Fibroblast of skin of left quadriceps (primary cell): ENCODE data around the gene EMID1.

Experiments used
- DNase-seq, 2 experiments: peaks; one replicate each; pipeline ENCODE4 v3.0.0-alpha.2; 2013; ENCODE audit warnings: low read depth in 2 of 2

The EMID1 gene

DNA sequence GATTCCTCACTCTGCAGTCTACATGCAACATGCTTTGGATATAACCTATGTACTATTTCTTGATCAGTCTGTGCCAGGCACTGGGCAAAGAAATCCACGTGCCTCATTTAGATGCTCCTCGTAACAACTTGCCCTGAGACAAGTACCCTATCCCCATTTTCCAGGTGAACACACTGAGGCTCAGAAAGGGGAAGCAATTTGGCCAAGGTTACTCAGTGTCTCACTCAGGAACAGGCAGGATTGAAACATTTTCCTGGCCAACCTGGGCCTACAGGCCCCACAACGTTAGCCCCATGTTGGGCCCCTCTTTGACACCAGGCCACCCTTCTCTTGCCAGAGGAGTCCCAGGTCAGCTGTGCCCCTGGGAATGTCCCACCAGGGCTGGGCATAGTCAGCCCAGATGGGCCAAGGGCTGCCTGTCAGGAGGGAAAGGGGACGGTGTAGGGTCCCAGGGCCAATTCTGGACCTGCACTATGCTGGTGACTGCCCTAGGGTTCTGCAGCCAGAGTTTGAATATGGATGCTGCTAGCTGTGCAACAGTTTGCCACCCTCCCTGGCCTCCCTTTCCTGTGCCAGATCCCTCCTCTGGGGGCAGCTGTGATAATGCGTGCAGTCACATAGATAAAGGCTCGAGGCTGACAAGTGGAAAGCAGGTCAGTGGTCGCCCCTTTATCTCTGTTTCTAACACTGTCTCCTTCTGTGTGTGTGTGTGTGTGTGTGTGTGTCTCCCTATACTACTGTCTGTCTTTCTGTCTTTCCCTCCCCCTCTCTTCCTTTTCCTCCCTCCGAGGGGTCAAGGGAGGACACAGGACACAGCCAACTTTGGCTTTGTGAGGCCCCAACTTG is 10.4 kb upstream of the EMID1 start:
- no peak for DNase-seq

DNA sequence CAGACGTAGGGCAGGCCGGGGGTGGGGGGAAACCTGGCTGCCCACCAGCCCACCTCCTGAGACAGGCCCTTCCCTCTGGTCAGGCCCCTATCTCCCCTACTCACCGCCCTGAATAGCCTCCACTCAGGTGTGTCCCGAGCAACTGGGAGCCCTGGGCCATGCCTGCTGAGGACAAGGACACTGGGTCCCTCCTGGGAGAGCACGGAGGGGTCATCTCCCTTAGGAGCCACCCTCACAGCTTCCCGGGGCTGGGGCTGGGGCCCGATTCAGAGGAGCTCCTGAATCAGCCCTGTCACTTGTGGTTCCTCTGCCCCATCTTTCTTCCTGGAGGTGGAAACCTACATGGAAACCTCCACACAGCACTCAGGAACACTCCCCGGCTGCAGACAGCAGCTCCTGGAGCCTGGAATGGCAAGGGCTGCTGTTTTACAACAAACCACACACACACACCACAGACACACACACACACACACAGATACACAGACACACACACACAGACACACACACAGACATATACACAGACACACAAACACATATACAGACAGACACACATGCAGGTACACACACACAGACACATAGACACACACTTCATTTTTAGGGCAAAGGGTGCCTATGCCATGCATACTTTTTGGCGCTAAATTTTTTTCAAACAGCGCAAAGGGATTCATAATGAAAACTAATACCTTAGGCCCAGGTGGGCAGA is 9.6 kb upstream of the EMID1 start:
- DNase-seq: no peak

DNA sequence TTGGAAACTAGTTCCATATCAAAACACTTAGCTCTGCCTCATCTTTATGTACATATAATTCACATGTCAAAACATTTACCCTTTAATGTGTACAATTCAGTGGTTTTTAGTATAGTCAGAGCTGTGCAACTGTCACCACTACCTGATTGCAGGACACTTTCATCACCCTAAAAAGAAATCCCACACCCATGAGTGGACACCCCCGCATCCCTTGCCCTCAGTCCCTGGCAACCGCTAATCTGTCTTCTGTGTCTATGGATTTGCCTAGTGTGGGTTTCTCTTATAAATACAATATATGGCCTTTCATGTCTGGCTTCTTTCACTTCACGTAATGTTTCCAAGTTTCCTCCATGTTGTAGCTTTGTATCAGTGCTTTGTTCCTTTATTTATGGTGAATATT is 8.6 kb upstream of the EMID1 start:
- DNase-seq: no peak

DNA sequence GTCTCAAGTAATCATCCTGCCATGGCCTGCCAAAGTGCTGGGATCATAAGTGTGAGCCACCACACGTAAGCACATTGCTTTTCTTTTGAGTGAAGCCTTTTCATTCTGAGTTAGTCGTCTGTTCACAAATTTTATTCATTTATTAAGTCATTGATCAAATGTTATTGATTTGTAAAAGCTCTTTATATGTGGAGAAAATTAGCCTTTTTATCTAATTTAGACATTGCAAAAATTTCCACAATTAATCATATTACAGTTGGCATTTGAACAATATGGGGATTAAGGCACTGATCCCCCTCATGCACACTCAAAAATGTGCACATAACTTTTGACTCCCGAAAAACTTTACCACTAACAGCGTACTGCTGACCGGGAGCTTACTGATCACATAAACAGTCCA is 7.5 kb upstream of the EMID1 start:
- no peak for DNase-seq

DNA sequence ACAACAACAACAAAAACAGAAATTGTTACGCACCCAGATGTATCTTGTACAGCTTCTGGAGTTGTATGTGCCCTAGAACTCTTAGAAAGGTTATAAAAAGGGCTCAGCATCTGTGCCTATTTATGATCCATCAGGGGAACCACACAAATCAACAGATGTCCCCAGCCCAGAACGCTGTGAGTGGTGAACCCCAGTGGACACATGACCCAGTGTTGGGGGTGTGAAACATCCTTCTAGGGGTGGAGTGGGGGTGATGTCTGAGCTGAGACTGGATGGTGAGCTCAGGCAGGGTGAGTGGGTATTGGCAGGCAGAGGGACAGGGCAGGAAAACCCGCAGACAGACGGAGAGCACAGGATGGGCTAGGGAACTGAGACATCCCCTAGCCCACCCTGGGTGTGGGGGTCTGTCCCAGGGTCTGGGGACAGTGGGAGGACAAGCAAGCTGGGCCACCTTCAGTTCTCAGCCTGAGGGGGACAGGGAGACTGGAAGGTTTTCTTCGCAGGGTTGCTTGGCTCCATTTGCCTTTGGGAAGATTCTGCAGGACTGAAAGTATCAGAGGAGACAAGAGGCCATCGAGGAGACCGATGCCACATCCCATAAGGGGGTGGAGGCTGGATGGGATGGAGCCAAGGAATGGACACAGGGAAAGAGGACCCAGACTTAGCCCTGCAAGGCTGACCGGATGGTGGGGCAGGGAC is 5.8 kb upstream of the EMID1 start:
- DNase-seq: no peak

DNA sequence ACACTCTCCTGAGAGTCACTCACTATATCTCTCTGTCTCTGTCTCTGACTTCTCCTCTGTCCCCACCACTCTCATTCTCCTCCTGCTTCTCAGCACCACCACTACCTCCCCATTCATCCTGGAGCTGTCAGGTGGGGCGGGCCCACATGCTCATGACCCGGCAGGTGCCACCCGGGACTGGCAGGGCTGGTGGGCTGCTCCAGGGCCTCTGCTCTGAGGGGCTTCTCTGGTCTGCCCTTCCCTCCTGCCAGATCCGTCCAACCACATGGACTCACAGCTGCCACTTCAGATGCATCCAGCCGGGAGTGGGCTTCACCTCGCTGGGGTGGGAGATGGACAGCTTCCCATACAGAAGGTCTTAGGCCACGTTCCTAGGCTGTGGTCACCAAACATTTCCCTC is 4.8 kb upstream of the EMID1 start:
- DNase-seq: no peak

DNA sequence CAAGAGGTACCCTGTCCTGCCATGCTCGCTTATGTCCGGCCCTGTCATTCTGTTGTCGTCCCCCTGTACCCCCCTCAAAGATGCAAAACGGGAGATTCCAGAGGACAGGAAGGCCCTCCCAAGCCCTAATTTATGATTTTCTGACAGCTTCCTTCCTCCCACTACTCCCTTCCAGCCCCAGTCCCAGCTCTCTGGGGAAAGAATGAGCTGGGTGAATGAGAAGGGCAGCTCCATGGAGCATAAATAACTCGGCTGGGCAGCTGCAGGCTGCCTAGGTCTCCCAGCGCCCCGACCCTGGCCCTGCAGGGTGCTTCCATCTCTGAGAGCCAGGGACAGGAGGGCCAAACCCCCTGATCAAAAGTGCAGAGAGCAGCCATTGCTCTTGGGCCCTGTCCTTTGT is 3.9 kb upstream of the EMID1 start:
- no peak for DNase-seq

DNA sequence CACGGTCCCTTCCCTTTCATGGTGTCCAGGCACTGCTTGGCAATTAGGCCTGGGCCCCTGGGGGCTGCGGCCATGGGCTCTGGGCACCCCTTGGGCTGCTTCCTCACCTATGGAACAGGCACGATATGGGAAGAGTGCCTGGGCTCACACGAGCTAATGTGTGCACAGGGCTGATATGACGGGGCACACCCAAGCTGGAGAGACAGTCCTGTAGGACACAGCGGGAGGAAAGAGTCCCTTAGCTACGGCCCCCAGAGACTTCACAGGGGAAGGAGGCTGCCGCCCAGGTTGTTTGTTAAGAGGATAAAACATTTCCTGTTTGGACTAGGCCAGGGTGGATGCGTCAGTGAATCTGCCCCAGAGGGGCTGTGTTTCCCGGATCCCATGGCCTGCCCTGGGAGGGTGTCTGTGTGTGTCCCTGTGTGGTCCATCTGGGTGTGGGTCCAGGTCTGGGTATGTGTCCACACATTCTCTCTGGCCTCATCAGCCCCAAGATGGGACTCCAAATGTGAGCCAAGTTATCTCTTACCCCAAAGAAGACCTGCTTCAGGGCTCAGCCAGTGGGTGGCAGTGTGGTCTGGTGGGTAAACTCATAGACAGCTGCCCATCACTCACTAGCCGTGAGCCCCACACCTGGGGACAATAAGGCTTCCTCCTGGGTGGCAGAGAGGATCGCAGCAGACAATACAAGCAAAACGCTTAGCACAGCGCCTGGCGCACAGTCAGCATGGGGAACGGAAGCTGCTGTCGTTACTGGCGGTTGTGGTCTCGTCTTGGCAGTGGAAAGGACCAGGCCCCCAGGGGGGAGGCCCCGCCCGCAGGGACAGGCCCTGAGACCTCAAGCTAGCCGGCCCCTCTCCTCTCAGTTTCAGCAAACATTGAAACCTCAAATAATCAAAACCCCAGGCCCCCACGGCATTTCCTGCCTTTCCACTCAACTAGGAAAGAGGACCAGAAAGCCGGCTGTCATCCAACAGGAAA is 3.2 kb upstream of the EMID1 start:
- DNase-seq: no peak

DNA sequence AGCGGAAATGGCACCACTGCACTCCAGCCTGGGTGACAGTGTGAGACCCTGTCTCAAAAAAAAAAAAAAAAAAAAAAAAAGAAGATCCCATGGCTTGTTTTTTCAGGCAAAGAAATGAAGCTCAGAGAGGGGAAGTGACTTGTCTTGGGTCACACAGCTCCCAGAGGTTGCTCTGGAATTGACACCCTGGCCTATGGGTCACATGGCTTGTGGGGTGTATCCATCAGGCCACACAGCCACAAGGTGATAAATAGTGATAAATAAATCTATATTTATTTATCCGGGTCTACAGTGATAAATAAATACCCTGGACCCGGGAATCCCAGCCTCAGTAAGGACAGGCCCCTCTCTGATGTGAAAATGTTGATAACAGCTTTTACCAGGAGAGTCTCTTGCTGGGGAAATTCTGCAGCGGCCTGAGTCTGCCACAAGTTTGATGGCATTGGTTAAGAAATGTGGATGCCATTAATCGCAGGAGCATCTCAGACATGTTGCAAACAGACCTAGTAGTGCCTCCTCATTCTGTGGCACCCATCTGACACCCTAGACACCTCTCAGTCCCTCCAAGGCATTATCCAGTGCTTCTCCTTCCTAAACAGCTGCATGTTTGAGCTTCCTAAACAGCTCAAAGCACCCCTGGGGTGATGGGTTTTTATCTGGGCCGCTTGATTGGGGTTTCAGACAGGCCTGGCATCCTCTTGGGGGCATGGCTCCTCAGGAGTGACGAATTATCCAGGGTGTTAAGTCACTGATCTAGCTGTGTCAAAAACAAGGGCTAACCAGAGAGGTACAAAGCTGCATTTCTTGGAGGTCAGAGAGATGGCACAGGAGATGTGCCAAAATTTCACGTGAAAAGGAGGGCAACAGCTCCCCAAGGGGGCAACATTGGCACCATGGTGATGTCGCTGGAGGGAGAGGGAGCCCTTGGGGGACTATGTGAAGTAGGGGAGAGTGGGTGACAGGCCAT is 1.9 kb upstream of the EMID1 start:
- DNase-seq: no peak

DNA sequence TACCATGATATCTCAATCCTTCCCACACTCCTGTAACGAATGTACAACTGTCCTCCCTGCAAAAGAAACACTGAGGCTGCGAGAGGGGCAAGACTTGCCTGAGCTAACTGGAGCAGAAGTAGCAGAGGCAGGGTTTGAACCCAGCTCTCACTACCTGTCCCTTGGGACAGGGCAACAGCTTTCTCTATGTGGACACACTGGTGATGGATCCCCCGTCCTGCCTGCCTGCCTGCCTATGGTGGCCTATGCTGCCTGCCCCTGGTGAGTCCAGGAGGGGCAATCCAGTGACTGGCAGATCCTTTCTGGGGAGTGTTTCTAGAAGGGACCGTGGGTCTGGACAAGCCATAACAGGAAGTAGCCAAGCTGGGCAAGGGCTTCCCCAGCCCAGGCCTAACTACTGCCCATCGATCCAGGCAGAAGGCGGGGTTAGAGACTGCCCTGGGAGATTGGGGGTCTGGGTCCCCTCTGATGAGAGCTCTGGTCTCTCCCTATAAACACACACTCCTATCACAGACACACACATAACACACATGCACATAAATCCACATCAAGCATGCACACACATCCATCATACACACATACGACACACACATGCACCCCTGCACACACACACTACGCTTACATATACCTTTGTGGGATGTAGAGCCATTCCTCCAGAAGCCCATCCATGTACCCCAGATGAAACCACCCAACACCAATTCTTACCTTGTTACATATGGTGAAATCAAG is 1.1 kb upstream of the EMID1 start:
- DNase-seq: no peak

DNA sequence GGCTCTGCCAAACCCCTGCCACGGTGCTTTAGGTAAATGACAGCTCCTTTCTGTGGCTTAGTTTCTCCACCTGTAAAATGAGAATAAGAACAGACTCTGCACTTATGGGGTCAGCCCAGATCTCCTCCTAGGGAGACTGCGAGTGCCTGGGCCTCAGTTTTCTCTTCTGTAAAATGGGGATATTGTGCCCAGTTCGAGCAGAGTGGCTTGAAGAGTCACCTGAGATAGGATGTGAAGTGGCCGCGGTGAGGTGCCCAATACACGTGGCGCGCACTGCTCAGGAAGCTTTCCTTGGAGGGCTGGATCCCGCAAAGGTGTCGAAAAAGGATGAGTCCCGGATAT is 473 bp upstream of the EMID1 start:
- DNase-seq: no peak

DNA sequence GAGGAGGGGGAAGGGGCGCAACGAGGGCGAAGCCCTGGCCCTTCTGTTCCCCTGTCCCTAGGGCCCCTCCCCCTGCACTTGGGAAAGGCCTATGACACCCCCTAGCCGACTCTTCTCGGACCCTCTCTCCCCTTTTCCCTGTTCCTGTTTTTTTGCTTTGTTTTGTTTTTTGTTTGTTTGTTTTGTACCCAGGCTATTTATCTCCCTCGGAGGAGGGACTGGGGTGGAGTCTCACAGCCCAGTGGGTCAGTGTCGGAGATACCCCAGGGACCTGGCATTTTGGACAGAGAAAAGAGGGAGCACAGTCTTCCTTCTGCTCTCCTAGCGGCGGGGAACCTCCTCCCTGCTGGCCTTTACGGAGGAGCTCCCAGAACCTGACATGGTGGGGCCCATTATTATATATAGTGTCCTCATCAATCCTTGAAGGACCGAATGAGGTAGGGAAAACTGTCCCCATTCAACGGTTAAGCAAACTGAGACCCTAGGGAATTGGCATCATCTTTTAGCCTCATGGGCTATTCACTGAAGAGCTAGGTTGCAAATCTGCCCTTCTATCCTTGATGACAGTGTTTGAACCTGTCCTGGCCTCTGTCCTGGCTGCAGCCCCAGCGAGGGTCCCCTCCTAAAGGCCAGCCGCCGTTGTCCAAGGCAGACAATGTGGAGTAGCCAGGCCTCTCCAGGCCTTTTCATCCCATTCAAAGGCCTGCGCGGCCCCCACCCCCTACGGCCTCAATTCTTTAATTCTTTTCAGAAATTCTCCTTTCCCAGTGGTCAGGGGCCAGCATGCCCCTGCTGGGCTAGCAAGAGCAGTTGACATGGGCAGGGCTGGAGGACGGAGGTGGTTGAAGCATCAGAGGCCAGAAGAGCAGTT is 911 bp downstream of the EMID1 start:
- no peak for DNase-seq

DNA sequence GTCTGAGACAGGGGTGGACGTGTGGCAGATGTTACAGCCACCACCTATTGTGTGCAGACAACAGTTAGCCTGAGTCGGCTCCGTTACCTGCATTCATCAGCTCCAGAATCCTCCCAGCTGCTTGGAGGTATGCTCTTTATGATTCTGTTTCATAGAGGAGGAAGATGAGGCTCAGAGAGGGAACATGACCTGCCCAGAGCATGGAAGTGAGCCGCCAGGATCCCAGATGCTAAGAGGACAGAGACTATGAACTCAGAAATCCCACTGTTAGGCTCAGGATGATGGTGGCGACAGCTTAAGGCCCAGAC is 1.5 kb downstream of the EMID1 start:
- no peak for DNase-seq

DNA sequence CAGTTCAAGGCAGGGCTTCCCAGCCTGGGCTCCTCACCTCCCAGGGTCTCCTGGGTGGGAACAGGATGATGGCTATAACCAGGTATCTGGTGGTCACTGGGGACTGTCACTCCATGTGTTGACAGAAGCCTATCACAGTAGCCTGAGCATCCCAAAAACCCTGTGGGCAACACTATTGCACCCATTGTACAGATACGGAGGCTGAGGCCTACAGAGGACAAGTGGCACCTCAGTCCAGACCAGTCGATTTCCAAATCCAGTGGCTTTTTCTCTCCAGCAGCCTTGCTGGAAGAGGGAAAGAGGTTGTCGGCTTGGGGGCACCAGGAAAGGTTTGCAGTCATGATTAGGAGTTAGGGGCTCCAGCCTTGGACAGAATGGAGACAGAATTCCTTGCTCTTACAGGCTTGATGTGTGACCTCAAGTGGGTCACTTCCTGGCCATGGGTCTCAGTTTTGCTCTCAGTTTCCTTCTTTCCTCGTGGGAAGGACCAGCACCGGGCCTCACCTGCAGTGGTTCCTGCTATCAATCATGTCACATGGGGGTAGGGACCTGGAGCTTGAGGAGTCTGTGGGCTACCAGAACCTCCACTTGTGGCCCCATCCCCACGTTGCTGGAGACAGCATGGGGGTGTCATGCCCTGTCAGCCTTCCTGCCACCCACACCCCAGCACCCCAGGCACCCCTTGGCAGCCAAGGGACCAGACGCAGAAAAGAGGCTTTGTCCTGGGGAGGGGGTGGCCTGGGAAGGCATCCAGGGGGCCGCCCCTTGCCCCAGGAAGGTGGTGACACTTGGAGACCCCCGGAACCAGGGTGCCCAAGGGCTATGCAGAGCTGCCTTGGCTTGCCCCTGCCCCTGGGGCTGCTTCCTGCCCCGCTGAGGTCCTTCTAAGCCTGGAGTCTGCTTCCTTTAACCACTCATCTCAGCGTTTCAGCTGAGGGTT is 2.1 kb downstream of the EMID1 start:
- no peak for DNase-seq

DNA sequence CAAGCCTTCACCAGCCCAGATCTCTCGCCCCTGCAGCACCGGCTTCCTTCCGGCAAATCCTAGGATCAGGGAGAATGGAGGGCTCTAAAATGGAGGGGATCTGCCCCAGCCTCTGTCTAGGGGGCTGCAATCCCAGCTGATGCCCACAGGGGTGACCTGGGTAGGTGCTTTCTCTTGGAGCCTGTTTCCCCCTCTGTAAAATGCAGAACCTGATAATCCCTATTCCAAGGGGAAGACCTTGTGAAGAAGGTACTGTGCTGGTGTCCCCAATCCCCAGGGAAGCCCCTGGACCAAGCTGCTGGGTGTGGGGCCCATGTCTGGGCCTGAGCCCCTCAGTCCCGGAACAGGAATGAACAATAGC is 2.8 kb downstream of the EMID1 start:
- no peak for DNase-seq

DNA sequence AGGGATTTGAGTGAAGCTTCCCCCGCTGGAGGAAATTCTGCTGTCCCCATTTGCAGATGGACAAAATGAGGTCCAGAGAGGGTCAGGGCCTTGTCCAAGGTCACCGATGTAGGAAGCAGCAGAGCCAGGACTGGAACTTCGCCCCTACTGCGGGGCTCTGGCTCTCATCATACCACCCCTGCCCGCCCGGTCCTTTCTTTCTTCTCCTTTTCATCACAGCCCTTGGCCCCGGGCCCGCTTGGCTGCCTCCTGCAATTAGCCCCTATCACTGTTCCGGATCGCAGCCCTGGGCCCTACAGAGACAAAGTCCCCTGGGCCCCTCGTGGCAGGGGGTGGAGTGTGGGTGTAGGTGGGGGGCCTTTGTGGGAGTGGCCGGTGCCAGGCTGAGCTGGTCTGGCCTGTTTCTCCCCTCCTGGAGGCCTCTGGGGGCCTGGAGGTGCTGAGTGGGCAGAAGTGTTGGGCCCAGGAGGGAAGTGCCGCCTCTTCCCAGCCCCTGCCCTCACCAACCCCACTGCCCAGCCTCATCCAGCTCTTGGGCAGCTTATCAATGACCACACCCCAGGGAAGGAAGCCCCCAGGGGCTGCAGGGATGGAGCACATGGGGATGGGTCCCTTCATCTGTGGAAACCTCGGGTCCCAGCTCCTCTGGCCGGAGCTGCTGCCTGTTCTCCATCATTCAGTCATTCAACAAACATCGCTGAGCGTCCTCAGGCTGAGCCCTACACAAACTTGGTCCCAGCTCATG is 3.4 kb downstream of the EMID1 start:
- no peak for DNase-seq

DNA sequence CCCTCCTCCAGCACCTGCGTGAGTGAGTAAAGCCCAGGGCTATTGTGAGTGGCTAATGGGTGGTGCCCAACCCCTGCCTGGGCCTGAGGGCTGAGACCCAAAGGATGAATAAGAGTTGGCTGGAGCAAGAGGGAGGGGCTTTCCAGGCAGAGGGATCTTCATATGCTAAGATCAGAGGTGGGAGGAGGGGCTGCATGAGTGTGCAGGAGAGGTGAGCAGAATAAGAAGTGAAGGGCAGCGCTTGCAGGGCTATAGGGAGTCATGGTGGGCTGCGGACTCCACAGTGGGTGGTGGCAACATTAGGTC is 3.9 kb downstream of the EMID1 start:
- DNase-seq: no peak

DNA sequence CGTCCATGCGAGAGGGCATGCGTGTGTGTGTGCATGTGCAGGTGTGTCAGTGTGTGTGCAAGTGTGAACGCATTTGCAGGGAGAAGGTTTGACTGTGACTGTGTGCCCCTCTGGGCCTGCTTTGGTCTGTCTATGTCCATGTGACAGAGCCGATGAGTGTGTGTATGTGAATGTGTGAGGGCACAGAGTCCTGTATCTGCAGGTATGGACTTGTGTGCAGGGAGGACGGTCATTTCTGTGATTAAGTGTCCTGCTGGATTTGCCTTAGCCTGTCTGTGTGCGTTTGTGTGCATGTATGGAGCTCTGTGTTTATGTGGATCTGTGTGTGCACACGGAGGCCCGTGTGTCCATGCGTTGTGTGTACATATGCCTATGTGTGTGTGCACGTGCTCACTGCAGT is 5.4 kb downstream of the EMID1 start:
- DNase-seq: no peak
